HG02642 (cell line): ENCODE results near the gene DNASE2.

Experiments used
- ATAC-seq: cut with Tn5 transposase; IDR thresholded peaks from one replicate; pipeline ENCODE4 v1.9.1; 2021; ENCODE audit warnings: mild to moderate bottlenecking; ENCODE audit not compliant: unreplicated experiment, poor library complexity

The DNASE2 gene

DNA sequence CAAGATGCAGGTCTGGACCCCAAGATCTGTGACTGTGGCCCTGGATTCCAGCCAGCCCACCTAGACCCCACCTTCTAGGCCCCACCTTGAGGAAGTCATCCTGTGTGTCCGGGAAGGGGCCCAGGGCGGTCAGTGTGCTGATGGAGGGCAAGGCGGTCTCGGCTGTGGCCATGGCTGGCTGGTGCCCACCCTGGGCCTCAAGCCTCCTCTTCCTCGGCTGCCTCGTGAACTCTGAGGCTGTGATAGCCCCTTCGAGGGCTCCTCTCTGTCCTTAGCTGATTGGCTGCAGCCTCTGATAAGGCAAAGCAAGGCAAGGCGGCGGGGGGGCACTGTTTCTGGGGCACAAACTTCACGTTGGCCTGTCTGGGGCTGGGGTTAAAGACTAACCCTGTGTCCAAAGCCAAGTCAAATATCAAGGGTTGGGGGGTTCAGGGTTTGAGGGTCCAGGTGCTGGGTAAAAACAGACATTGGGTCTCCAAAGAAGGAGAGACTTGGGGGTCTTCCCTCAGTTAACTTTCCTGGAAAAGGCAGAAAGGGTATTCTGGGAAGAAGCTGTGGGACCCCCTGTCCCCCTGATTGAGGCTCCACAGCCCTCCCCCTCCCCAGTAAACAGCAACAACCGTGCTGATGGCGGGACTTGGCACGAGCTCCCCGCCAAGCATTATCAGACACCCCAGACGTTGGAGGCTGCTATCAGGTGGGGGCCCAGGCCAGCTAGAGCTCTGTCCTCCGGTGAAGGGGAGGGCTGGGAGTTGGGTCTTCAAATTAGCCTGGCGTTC, 5.9 kb upstream of the DNASE2 start, which contains the start of gene KLF1:
KLF1 (minus strand) TSS at position 233 of the 779 bp plus-strand sequence; CDS start at position 172, 61 bp downstream.
- ATAC-seq, result no peak

DNA sequence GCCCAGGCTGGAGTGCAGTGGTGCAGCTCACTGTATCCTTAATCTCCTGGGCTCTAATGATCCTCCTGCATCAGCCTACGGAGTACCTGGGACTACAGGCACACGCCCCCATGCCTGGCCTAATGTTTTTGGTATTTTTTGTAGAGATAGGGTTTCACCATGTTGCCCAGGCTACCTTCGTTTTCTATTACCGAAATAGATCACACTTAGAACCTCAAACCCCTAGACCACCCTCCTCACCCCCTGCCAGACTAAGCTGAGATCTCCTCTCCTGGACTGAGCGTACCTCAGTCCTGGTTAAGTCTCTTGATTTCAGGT, 5.4 kb upstream of the DNASE2 start:
- no peak for ATAC-seq

DNA sequence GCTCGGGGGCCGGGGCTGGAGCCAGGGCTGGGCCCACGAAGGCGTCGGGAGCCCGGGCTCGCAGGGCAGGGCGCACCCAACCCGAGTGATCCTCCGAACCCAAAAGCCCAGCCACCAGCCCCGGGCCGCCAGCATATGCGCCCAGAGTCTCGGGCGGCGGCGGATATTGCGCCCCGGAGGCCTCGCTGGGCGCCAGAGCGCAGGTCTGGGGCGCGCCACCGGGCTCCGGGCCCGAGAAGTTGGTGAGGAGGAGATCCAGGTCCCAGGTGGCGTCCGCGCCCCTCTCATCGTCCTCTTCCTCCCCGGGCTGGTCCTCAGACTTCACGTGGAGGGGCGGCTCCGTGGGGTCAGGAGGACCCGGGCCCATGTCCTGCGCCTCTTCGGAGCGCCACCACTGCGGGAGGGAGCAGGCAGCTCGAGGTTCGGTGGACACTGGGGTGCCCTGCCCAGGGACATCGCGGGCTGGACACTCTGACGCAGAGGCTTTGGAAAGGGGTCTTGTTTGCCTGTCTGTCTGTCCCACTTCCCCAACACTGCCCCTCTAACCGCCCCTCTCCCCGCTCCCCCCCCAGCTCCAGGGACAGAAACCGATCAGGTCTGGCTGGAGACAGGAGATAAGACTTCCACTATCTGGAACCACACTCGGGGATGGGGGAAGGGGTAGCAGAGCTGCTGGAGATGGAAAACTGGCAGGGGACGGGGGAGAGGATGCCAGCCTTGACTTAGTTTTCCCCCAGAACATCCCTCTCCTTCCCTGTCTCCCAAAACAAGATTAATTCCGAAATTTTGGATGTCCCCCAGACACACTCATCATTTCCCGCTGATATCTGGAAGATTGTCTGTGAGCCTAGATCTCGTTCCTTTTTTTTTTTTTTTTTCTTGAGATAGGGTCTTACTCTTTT, 4.8 kb upstream of the DNASE2 start:
- ATAC-seq, result no peak

DNA sequence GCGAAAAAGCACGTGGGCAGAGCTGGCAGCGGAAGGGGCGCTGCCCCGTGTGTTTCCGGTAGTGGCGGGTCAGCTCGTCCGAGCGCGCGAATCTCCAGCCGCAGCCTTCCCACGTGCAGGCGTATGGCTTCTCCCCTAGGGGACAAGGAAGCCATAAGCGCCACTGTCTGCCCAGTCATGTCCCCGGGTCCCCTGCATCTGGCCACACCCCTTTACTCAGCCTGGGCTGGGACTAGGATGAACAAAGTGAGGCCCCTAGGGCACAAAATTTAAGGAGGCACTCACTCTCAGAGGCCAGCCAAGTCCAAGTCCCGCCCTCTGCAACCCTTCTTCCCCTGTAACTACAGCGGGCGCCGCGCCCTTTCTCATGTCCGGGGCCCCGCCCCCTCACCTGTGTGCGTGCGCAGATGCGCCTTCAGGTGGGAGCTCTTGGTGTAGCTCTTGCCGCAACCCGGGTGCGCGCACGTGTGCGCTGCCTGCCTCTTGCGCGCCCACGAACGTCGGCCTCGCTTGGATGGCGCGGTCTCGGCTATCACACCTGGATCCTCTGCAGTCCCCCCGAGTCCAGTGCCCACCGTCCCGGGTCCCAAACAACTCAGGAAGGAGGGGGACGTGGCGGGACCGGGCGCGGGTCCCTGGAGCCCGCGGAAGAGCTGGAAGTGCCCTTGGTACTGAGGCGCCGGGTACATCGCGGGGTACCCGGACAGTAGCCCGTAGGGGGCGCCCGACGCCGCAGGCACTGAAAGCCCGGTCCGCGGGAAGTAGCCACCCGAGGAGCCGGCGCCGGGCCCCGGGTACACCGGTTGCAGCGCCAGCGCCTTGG, 3.9 kb upstream of the DNASE2 start:
- no peak for ATAC-seq

DNA sequence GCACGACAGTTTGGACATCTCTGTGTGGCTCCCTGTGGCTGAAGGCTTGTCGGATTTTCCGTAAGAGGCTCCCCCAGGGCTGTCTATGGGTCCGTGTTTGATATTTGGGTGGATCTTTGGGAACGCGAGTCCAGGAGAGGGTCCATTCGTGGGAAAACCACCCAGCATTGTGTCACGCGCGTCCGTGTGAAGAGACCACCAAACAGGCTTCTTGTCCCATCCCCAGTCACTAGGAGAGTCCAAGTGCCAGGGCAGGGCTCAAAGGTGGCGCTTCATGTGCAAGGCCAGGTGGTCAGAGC, 3.3 kb upstream of the DNASE2 start:
- ATAC-seq, result no peak

DNA sequence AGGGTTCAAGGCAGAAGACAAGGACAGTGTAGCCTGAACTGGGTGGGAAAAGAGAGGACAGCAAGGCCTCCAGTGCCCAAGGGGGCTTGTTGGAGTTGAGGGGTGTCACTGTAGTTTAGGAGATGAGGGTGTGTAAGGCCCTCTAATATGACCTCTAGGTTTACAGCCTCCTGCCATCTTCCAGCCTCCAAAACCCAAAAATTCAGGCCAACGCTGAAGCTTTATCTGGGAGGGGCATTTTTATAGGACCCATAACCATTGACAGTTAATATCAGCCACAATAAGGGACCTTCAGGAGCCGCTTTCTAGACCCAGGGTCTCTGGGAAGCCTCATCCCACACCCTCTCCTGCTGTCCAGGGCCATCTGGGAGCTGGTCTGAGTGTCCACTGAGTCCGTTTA, 3.0 kb upstream of the DNASE2 start:
- no peak for ATAC-seq

DNA sequence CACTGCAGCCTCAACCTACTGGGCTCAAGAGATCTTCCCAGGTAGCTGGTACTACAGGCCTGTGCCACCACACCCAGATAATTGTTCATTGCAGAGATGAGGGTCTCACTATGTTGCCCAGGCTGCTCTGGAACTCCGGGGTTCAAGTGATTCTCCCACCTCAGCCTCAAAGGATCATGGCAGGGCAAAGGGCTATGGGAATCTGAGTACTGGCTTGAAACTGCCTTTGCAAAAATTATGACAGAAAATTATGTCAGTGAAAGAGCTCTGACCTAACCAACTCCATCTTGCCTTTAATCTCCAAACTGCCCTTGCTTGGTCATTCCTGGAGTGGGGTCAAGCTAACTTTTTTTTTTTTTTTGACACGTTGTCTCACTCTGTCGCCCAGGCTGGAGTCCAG, 1.3 kb upstream of the DNASE2 start:
- no peak for ATAC-seq

DNA sequence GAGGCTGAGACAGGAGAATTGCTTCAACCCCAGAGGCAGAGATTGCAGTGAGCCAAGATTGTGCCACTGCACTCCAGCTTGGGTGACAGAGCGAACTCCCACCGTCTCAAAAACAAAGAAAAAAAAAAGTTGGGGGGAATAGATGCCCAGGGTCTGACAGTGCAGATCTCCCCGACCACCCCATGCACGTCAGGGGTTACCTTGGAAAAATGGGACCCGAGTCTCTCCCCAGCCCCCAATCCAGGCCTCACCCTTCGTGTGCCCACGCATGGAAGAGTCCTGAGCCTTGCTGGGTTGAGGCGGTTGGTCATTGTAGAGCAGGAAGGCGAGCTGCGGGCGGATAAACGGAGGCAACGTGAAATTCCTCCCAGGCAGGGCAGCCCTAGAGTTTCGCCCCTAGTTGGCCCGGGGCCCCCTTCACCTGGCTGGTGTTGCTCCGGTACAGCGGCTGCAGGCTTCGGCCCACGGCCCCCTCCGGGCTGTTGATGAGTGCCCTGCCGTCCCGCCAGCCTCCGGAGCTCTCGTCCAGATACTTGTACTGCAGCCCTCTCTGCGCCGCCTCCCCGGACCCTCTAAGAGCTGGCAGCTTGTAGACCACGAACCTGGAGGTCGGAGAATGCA, 588 bp downstream of the DNASE2 start:
- ATAC-seq, result peak; percentile 16

DNA sequence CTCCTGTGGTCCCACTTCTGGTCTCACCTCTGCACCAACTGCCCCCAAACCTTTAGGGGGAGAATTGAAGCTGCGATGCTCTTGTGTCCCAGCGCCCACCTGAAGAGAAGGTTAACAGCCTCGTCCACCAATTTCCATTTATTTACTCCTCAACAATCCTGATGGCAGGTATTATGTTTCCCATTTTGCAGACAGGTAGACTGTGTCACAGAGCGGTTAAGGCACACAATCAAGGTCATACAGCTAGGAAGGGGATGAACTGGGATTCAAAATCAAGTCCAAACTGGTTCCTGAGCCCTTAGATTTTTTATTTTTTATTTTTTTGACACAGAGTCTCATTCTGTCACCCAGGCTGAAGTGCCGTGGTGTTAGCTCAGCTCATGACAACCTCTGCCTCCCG, 6.2 kb downstream of the DNASE2 start:
- no peak for ATAC-seq

DNA sequence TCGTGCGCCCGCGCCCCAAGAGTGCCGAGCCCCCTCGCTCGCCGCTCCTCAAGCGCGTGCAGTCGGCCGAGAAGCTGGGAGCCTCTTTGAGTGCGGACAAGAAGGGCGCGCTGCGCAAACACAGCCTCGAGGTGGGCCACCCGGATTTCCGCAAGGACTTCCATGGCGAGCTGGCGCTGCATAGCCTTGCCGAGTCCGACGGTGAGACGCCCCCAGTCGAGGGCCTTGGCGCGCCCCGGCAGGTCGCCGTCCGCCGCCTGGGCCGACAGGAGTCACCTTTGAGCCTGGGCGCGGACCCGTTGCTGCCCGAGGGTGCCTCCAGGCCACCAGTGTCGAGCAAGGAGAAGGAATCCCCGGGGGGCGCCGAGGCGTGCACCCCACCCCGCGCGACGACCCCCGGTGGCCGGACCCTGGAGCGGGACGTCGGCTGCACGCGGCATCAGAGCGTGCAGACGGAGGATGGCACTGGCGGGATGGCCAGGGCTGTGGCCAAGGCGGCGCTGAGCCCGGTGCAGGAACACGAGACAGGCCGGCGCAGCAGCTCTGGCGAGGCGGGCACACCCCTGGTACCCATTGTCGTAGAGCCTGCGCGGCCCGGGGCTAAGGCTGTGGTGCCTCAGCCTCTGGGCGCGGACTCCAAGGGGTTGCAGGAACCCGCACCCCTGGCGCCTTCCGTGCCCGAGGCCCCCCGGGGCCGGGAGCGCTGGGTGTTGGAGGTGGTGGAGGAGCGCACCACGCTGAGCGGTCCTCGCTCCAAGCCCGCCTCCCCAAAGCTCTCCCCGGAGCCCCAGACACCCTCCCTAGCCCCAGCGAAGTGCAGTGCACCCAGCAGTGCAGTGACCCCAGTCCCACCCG, 7.1 kb downstream of the DNASE2 start:
- ATAC-seq, result no peak

DNA sequence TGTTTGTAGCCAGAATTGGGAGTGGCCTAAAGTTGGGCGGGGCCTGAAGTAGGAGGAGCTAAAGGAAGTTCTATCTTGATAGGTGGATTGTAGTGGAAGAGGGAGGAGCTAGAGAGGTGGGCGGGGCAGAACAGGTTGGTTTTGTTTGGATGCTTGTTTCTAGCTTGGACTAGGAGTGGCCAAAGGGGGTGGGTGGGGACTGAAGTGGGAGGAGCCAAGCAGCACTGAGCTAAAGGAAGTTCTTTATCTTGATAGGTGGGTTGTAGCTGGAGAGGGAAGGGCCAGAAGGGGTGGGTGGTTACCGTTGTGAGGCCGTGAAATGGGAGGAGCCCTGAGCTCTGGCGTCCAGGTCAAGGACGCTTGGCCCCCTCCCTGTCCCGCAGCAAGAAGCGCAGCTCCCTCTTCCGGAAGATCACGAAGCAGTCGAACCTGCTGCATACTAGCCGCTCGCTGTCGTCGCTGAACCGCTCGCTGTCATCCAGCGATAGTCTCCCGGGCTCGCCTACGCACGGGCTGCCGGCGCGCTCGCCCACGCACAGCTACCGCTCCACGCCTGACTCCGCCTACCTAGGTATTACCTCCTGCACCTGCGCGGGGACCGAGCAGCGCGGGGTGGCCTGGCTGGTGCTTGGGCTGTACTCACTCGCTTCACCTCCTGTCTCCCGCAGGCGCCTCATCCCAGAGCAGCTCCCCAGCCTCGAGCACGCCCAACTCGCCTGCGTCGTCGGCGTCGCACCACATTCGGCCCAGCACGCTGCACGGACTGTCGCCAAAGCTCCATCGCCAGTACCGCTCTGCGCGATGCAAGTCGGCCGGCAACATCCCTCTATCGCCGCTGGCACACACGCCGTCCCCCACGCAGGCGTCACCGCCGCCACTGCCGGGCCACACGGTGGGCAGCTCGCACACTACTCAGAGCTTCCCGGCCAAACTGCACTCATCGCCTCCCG, 8.0 kb downstream of the DNASE2 start:
- ATAC-seq, result no peak

DNA sequence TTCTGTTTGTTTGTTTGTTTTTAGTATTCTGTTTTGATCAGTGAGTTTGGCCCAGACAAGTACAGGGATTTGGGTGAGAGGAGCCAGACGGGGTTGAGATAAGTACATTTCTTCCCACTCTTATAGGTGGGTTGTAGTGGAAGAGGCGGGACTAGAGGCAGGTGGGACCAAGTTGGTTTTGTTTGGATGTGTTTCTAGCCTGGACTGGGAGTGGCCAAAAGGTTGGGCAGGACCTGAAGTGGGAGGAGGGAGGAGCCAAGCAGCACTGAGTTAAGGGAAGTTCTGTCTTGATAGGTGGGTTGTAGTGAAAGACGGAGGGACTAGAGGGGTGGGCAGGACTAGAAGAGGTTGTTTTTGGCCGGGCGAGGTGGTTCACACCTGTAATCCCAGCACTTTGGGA, 9.0 kb downstream of the DNASE2 start:
- ATAC-seq, result no peak

DNA sequence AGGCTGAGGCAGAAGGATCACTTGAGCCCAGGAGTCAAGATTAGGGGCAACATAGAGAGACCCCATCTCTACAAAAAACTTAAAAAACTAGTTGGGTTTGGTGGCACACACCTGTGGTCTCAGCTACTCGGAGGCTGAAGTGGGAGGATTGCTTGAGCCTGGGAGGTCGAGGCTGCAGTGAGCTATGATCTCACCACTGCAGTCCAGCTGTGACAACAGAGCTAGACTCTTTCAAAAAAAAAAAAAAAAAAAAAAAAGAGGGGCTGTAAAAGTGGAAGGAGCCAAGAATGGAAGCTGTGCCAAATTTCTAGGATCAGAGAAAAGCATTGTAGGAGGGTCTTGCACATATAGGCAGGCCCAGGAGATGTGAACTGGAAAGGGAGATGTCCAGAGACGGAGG, 9.6 kb downstream of the DNASE2 start:
- no peak for ATAC-seq

DNA sequence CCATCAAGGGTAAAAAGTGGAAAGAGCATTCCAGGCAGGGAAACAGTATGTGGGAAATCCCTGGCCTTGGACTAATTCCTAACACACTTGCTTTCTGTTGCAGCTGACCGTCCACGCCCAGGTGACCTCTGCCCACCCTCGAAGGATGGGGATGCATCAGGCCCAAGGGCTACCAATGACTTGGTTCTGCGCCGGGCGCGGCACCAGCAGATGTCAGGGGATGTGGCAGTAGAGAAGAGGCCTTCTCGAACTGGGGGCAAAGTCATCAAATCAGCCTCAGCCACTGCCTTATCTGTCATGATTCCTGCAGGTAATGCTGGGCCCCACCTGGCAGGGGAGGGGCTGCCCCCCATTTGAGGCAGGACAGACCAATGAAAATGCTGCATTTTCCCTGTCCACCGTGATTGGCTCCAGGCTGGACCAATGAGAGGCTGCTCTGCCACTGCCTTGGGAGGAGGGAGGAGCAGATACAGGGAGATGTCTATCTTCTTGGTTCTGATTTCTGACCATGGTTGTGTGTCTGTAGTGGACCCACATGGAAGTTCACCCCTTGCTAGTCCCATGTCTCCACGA, 12.6 kb downstream of the DNASE2 start:
- ATAC-seq, result no peak

DNA sequence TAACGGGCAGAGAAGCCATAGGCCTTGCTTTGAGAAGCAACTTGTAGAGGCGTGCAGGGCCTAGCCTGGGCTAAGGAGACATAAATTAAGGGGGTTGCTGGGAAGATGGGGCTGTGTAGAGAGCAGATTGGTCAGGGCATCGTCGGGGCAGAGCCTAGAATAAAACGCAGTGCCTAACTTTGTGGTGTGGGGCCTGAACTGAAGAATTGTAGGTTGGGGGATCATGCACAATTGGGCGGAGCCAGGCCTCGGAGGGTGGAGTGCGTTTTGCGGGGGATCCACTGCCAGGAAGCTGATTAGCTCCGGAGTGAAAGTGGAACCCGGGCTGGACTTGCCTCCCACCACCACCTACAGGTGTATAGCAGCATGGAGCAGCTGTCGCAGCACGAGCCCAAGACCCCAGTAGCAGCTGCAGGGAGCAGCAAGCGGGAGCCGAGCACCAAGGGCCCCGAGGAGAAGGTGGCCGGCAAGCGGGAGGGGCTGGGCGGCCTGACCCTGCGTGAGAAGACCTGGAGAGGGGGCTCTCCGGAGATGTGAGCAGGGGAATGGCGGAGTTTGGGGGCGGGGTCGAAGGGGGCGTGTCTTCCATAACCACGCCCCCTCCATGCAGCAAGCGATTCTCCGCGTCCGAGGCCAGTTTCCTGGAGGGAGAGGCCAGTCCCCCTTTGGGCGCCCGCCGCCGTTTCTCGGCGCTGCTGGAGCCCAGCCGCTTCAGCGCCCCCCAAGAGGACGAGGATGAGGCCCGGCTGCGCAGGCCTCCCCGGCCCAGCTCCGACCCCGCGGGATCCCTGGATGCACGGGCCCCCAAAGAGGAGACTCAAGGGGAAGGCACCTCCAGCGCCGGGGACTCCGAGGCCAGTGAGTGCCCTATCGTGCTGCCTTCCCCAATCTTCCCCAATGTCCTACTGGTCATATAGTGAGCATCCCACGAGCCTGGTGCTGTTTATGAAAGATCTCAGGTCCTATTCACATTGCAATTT, 13.8 kb downstream of the DNASE2 start:
- no peak for ATAC-seq

DNA sequence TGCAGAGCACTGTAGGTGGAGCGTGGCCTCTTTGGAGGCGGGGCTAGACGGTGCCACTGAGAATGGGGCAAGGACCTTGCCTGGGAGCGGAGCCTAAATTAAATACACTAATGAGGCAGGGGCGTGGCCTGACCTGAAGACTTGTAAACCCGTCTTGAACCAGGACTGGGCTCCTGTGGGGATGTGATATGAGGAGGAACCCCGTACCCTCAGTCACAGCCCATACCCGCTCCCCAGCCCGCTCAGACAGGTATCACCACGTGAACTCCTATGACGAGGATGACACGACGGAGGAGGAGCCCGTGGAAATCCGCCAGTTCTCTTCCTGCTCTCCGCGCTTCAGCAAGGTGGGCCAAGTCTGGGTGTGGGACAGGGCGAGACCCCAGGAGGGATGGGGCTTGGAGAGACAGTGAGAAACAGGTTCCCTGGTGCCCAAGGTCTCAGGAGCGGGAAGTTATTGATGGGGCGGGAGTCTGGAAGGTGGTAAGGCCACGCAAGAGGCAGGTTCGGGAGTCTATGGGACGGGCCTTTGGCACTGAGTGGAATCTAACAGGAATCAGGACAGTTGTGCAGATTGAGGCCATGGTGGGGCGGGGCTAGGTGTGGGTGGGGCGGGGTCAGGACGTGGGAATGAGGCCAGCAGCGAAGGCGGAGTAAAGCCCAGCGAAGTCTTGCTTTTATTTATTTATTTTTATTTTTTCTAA, 14.7 kb downstream of the DNASE2 start:
- ATAC-seq, result no peak
